Breast epithelium (tissue), 4 donors: ENCODE results near the gene GBP2. TPM values are rescaled to one million over a fixed set of nuclear protein-coding genes. Genes with fewer than 3 reads are reported as not detected.

Experiments
- DNase-seq, 2 donors: peaks; one replicate each; pipeline ENCODE4 v3.0.0-alpha.2; 2019; ENCODE audit warnings: low spot score in 2 of 2
- H3K27ac ChIP-seq, 2 donors: fragments of 200-600 bp; sonication (generic) in 1 of 2; one replicate each; pipeline ENCODE4 v1.5.1; 2016 to 2019; ENCODE audit warnings: mild to moderate bottlenecking in 1 of 2
- H3K27me3 ChIP-seq, 2 donors: fragments of 200-600 bp; sonication (generic) in 1 of 2; one replicate each; pipeline versions ENCODE4 v1.5.1 to v1.6.0; 2017 to 2019; ENCODE audit warnings: control low read depth in 1 of 2, mild to moderate bottlenecking in 1 of 2
- H3K36me3 ChIP-seq: fragments of 200-600 bp; one replicate; pipeline ENCODE4 v1.5.1; 2019
- H3K4me1 ChIP-seq, 2 donors: fragments of 200-600 bp; sonication (generic); one replicate each; pipeline ENCODE4 v1.5.1; 2016 to 2019; ENCODE audit warnings: control low read depth in 1 of 2
- H3K4me3 ChIP-seq, 3 donors: fragments of 200-600 bp; sonication (generic); 1 replicate in 2 of 3; 2 replicates in 1 of 3; pipeline ENCODE4 v1.5.1; 2016 to 2019; ENCODE audit warnings: mild to moderate bottlenecking in 3 of 3, moderate library complexity in 2 of 3
- H3K9me3 ChIP-seq, 2 donors: fragments of 200-600 bp; sonication (generic) in 1 of 2; one replicate each; pipeline ENCODE4 v1.5.1; 2016 to 2019; ENCODE audit warnings: control low read depth in 1 of 2
- POLR2A ChIP-seq: fragments of 450-650 bp; IDR thresholded peaks from one replicate; pipeline ENCODE4 v1.6.1; 2016; ENCODE audit warnings: antibody characterized with exemption, mild to moderate bottlenecking, moderate library complexity
- POLR2AphosphoS5 ChIP-seq, 3 donors: sonication (generic); formaldehyde crosslinking; IDR thresholded peaks; one replicate each; pipeline ENCODE4 v1.6.1; 2017; ENCODE audit warnings: antibody characterized with exemption in 3 of 3
- intact Hi-C: fragments of 100-400 bp; cut with DNase I; formaldehyde crosslinking; loops from one replicate; pipeline ENCODE4 v1.15.1; 2023; ENCODE audit warnings: low total_unique reads
- total RNA-seq, 3 donors: library from RNA; depleted of rRNA; stranded (reverse); fragments of >200 nt; gene quantifications; one replicate each; pipeline ENCODE4 v1.1.0, GENCODE V29; 2016
- TF ChIP-seq, protein P1 (sequence below), 3 donors: fragments of 450-650 bp; IDR thresholded peaks; one replicate each; pipeline ENCODE4 v1.5.1; 2016 to 2017; ENCODE audit warnings: antibody characterized with exemption in 3 of 3, mild to moderate bottlenecking in 3 of 3, moderate library complexity in 3 of 3

GBP2 gene
- total RNA-seq, 3 donors from 2014 or later, result 53.0 to 219 (median 122) TPM

DNA sequence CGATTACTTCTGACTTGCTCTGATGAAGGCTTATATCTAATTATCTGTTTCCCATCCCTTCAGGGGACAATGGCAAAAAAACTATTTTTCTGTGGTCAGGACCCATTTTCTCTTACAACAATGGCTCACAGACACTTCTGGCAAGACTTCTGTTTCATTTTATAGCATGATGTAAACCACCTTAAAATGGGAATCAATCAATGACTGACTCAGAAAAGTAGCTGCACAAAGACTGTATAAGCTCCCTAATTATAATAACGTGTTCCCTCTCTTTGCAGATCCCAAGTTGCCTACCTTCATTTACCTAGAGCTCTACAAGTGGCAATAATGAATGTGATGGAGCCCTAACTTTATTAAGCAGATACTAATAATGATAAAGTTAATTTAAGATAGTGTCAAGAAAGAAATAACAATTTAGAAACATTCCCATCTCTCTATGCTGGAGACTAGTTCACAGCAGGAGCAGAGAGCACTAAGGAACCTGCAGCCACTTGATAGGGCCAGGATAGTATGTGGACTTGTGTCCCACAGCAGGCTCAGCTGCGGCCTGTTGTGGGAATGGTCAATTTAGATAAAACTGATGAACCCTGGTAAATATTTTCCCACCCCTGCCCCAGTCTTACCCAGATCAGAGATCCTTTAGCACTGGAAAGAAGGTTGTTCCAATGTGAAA lies 538 bp downstream of the GBP2 start:
- TF ChIP-seq, protein P1, sequence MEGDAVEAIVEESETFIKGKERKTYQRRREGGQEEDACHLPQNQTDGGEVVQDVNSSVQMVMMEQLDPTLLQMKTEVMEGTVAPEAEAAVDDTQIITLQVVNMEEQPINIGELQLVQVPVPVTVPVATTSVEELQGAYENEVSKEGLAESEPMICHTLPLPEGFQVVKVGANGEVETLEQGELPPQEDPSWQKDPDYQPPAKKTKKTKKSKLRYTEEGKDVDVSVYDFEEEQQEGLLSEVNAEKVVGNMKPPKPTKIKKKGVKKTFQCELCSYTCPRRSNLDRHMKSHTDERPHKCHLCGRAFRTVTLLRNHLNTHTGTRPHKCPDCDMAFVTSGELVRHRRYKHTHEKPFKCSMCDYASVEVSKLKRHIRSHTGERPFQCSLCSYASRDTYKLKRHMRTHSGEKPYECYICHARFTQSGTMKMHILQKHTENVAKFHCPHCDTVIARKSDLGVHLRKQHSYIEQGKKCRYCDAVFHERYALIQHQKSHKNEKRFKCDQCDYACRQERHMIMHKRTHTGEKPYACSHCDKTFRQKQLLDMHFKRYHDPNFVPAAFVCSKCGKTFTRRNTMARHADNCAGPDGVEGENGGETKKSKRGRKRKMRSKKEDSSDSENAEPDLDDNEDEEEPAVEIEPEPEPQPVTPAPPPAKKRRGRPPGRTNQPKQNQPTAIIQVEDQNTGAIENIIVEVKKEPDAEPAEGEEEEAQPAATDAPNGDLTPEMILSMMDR (IDR thresholded peaks at IDR 0.05), result no peak
- TF ChIP-seq POLR2A (no peak), POLR2AphosphoS5 (IDR thresholded peaks at IDR 0.05) (no peak)
- H3K27me3 ChIP-seq, result no peaks in the 10 kb centered on the region

DNA sequence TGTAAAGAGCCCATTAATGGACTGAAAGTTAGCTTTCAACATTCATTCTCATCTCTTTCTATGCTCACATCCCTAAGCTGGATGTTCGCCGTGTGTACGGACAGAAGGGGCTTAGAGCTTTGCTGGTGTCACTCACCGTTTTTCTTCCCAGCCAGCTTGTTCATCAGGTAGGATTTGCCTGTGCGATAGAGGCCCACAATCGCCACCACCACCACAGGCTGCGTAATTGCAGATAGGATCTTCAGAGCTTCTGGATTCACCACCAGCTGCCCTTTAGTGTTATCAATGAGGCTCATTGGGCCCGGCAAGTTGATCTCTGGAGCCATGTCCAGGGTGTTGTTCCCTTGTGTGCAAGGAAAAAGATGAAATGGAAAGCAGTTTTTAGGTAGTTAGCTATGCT lies 4.3 kb downstream of the GBP2 start:
- TF ChIP-seq, protein P1 (IDR thresholded peaks at IDR 0.05), result no peak
- TF ChIP-seq POLR2A (no peak), POLR2AphosphoS5 (IDR thresholded peaks at IDR 0.05) (no peak)
- intact Hi-C loops, result no loop called here
- Histone ChIP-seq H3K9me3 (no peaks in the 10 kb centered on the region), H3K4me1 (peaks cover 0 to 3% of the 10 kb centered on the region in 2 donors), H3K27ac (no peak overlapping the region), H3K4me3 (no peak overlapping the region), H3K27me3 (no peaks in the 10 kb centered on the region), H3K36me3 (peaks cover 14% of the 10 kb centered on the region)
- DNase-seq, result no peak

More for the DNA sequence above, 538 bp downstream of the GBP2 start:
- intact Hi-C loops, result no loop called here
- H3K36me3 ChIP-seq, result peaks cover under 1% of the 10 kb centered on the region
- peak overlapping the region; percentile 88 to 94 for H3K27ac ChIP-seq
- H3K4me3 ChIP-seq, result peak overlapping the region; percentile 58 to 84 (median 58)
- no peaks in the 10 kb centered on the region for H3K9me3 ChIP-seq
- H3K4me1 ChIP-seq, result peaks cover 0 to 3% of the 10 kb centered on the region in 2 donors
- no peak for DNase-seq

DNA sequence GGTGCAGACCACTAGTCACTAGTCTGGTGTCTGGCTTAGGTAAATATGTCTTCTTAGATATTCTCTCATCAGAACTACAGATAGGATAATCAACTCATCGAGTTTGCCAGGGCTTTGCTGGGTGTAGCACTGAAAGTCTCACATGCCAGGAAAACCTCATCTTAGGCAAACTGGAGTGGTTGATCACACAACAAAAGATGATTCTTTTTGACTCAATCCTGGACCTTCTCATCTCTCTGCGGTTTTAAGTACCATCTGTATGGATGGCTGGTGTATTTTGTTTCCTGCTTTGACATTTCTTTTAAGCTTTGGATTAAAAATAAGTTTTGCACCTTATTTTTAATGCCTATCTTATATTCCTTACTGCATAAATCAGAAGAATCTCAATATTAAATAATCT lies 11.3 kb downstream of the GBP2 start:
- no peak overlapping the region for H3K4me3 ChIP-seq
- H3K4me1 ChIP-seq, result no peaks in the 10 kb centered on the region
- intact Hi-C loops, result no loop called here
- H3K36me3 ChIP-seq, result peaks cover 14% of the 10 kb centered on the region
- no peaks in the 10 kb centered on the region for H3K9me3 ChIP-seq
- H3K27me3 ChIP-seq, result no peaks in the 10 kb centered on the region
- no peak for DNase-seq
- no peak for TF ChIP-seq POLR2A
- TF ChIP-seq, protein P1 (IDR thresholded peaks at IDR 0.05), result no peak
- no peak for TF ChIP-seq POLR2AphosphoS5 (IDR thresholded peaks at IDR 0.05)
- no peak overlapping the region for H3K27ac ChIP-seq

DNA sequence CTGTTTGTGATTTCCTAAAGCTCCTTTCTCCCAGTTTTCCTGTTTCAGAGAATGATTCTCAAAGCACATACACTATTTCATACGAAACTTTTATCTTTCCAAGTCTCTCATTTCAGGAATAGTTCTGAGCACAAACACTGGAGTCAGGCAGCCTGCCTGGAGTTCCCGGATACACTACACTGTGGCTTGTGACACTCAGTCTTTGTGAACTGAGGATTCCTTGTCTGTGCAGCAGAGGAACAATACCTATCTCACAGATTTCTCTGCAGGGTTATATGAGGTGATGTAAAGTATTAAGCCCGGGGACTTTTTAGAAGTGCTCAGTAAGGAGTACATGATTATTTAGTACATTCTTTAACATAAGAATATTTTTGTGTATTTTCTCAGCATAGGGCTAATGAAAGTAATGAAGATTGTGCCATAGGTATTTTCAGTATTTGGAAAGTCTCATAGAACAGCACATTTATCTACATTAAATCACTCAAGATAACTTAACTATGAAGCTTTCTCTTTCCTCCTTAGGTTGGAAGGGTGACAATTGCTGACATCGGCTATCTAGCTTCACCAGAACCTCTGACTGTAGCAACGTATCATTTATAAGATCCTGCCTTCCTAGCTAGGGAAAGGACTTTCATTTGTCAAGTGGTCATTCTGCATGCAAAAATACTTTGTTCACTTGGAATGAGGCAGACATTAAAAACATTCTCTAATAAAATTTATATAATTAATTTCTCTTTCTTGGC lies 12.9 kb downstream of the GBP2 start:
- intact Hi-C loops, result no loop called here
- peaks cover 16% of the 10 kb centered on the region for H3K36me3 ChIP-seq
- peak overlapping the region in 1 of 2 donors; percentile 25 for H3K27ac ChIP-seq

More for the DNA sequence above, 12.9 kb downstream of the GBP2 start:
- no peak overlapping the region for H3K4me3 ChIP-seq
- H3K9me3 ChIP-seq, result no peaks in the 10 kb centered on the region
- no peaks in the 10 kb centered on the region for H3K27me3 ChIP-seq
- TF ChIP-seq, protein P1 (IDR thresholded peaks at IDR 0.05), result no peak
- H3K4me1 ChIP-seq, result no peaks in the 10 kb centered on the region
- DNase-seq, result no peak
